HEK293T (cell line): Measurements from ENCODE around the gene LTA.

Experiments
- CTCF ChIA-PET: fragments of 350-600 bp; formaldehyde crosslinking; extraction: SDS; loops from one replicate; lab custom pipeline; 2021; ENCODE audit warnings: antibody characterized with exemption, inconsistent platforms; lab: Yijun Ruan, JAX
- POLR2A ChIA-PET: fragments of 350-600 bp; formaldehyde crosslinking; extraction: SDS; loops from one replicate; lab custom pipeline; 2020; ENCODE audit warnings: antibody characterized with exemption, inconsistent platforms; lab: Yijun Ruan, JAX
- DNase-seq: peaks from one replicate; pipeline ENCODE4 v3.0.0; 2012; ENCODE audit warnings: mixed read lengths; ENCODE audit errors: extremely low spot score
- ARNT ChIP-seq: fragments of 450-650 bp; IDR thresholded peaks from 2 replicates; pipeline ENCODE4 v1.6.1; 2017; ENCODE audit warnings: mild to moderate bottlenecking
- BHLHE40 ChIP-seq: fragments of 450-650 bp; IDR thresholded peaks from 2 replicates; pipeline ENCODE4 v1.6.1; 2016; ENCODE audit warnings: mild to moderate bottlenecking, moderate library complexity, borderline replicate concordance
- CTBP1 ChIP-seq: fragments of 450-650 bp; IDR thresholded peaks from 2 replicates; pipeline ENCODE4 v1.6.1; 2016; ENCODE audit warnings: borderline replicate concordance
- ELF4 ChIP-seq: fragments of 450-650 bp; IDR thresholded peaks from 2 replicates; pipeline ENCODE4 v1.6.1; 2017; ENCODE audit warnings: antibody characterized with exemption
- FOXA1 ChIP-seq: fragments of 450-650 bp; IDR thresholded peaks from 2 replicates; pipeline ENCODE4 v1.6.1; 2016; ENCODE audit warnings: mild to moderate bottlenecking
- FOXK2 ChIP-seq: fragments of 450-650 bp; IDR thresholded peaks from 2 replicates; pipeline ENCODE4 v1.6.1; 2016; ENCODE audit warnings: mild to moderate bottlenecking
- FOXM1 ChIP-seq: fragments of 450-650 bp; IDR thresholded peaks from 2 replicates; pipeline ENCODE4 v1.6.1; 2017; ENCODE audit warnings: mild to moderate bottlenecking, borderline replicate concordance
- HDGF ChIP-seq: fragments of 450-650 bp; IDR thresholded peaks from 2 replicates; pipeline ENCODE4 v1.6.1; 2017; ENCODE audit warnings: antibody characterized with exemption, borderline replicate concordance
- L3MBTL2 ChIP-seq: fragments of 450-650 bp; conservative IDR thresholded peaks from 2 replicates; pipeline ENCODE4 v1.6.1; 2016; ENCODE audit warnings: mild to moderate bottlenecking
- LEF1 ChIP-seq: fragments of 450-650 bp; IDR thresholded peaks from 2 replicates; pipeline ENCODE4 v1.6.1; 2017; ENCODE audit warnings: mild to moderate bottlenecking, borderline replicate concordance
- NFRKB ChIP-seq: fragments of 450-650 bp; IDR thresholded peaks from 2 replicates; pipeline ENCODE4 v1.6.1; 2016; ENCODE audit warnings: mild to moderate bottlenecking, moderate library complexity
- SP1 ChIP-seq: fragments of 450-650 bp; IDR thresholded peaks from 2 replicates; pipeline ENCODE4 v1.6.1; 2017
- SUZ12 ChIP-seq: fragments of 450-650 bp; IDR thresholded peaks from 2 replicates; pipeline ENCODE4 v1.6.1; 2016; ENCODE audit warnings: mild to moderate bottlenecking
- TARDBP ChIP-seq: fragments of 450-650 bp; IDR thresholded peaks from 2 replicates; pipeline ENCODE4 v1.6.1; 2016
- ZNF384 ChIP-seq: fragments of 450-650 bp; IDR thresholded peaks from 2 replicates; pipeline ENCODE4 v1.6.1; 2016
- TF ChIP-seq, protein P1 (sequence below): fragments of 450-650 bp; IDR thresholded peaks from 2 replicates; pipeline ENCODE4 v1.6.1; 2016

The LTA gene

DNA sequence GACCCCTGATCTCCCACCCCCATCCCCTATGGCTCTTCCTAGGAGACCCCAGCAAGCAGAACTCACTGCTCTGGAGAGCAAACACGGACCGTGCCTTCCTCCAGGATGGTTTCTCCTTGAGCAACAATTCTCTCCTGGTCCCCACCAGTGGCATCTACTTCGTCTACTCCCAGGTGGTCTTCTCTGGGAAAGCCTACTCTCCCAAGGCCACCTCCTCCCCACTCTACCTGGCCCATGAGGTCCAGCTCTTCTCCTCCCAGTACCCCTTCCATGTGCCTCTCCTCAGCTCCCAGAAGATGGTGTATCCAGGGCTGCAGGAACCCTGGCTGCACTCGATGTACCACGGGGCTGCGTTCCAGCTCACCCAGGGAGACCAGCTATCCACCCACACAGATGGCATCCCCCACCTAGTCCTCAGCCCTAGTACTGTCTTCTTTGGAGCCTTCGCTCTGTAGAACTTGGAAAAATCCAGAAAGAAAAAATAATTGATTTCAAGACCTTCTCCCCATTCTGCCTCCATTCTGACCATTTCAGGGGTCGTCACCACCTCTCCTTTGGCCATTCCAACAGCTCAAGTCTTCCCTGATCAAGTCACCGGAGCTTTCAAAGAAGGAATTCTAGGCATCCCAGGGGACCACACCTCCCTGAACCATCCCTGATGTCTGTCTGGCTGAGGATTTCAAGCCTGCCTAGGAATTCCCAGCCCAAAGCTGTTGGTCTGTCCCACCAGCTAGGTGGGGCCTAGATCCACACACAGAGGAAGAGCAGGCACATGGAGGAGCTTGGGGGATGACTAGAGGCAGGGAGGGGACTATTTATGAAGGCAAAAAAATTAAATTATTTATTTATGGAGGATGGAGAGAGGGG is 1.4 kb downstream of the LTA start:
- TF ChIP-seq SUZ12 (no peak), ARNT (no peak), HDGF (no peak), ELF4 (no peak), L3MBTL2 (no peak), LEF1 (no peak), TARDBP (no peak), BHLHE40 (no peak)
- TF ChIP-seq, protein P1, sequence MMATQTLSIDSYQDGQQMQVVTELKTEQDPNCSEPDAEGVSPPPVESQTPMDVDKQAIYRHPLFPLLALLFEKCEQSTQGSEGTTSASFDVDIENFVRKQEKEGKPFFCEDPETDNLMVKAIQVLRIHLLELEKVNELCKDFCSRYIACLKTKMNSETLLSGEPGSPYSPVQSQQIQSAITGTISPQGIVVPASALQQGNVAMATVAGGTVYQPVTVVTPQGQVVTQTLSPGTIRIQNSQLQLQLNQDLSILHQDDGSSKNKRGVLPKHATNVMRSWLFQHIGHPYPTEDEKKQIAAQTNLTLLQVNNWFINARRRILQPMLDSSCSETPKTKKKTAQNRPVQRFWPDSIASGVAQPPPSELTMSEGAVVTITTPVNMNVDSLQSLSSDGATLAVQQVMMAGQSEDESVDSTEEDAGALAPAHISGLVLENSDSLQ: no peak
- POLR2A ChIA-PET: interaction anchor here (0.9 to 3.2 kb wide), 3 partner anchors 10 to 32 kb away, joined by 3 to 13 read pairs (median 3); partner anchors contain the start of gene DDX39B
- CTCF ChIA-PET: interaction anchor here (0.8 to 13.5 kb wide), 3 partner anchors 10 to 23 kb away, joined by 3 to 149 read pairs (median 4); partner anchors contain the start of gene NCR3

DNA sequence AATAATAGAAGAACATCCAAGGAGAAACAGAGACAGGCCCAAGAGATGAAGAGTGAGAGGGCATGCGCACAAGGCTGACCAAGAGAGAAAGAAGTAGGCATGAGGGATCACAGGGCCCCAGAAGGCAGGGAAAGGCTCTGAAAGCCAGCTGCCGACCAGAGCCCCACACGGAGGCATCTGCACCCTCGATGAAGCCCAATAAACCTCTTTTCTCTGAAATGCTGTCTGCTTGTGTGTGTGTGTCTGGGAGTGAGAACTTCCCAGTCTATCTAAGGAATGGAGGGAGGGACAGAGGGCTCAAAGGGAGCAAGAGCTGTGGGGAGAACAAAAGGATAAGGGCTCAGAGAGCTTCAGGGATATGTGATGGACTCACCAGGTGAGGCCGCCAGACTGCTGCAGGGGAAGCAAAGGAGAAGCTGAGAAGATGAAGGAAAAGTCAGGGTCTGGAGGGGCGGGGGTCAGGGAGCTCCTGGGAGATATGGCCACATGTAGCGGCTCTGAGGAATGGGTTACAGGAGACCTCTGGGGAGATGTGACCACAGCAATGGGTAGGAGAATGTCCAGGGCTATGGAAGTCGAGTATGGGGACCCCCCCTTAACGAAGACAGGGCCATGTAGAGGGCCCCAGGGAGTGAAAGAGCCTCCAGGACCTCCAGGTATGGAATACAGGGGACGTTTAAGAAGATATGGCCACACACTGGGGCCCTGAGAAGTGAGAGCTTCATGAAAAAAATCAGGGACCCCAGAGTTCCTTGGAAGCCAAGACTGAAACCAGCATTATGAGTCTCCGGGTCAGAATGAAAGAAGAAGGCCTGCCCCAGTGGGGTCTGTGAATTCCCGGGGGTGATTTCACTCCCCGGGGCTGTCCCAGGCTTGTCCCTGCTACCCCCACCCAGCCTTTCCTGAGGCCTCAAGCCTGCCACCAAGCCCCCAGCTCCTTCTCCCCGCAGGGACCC is 2.3 kb downstream of the LTA start:
- TF ChIP-seq TARDBP (no peak), BHLHE40 (no peak), FOXK2 (no peak), LEF1 (no peak)
- POLR2A ChIA-PET: interaction anchor here (0.8 to 3.2 kb wide), 4 partner anchors 9 to 33 kb away, joined by 3 to 13 read pairs (median 3); partner anchors contain the start of gene DDX39B
- CTCF ChIA-PET: interaction anchor here (0.8 to 13.5 kb wide), 4 partner anchors 9 to 23 kb away, joined by 3 to 149 read pairs (median 6); partner anchors contain the start of genes LST1 and NCR3
- no peak for DNase-seq

More for the DNA sequence above, 1.4 kb downstream of the LTA start:
- no peak for DNase-seq

DNA sequence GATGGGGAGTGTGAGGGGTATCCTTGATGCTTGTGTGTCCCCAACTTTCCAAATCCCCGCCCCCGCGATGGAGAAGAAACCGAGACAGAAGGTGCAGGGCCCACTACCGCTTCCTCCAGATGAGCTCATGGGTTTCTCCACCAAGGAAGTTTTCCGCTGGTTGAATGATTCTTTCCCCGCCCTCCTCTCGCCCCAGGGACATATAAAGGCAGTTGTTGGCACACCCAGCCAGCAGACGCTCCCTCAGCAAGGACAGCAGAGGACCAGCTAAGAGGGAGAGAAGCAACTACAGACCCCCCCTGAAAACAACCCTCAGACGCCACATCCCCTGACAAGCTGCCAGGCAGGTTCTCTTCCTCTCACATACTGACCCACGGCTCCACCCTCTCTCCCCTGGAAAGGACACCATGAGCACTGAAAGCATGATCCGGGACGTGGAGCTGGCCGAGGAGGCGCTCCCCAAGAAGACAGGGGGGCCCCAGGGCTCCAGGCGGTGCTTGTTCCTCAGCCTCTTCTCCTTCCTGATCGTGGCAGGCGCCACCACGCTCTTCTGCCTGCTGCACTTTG is 3.3 kb downstream of the LTA start, which contains the start of gene TNF:
Gene TNF (plus strand): TSS at position 231 of the 567 bp plus-strand sequence. CDS start 177 bp downstream, at position 408.
- ChIA-PET CTCF (interaction anchor here (1.6 to 13.5 kb wide), 2 partner anchors 12 to 21 kb away, joined by 8 to 149 read pairs; partner anchors contain the start of genes LST1 and NCR3), POLR2A (interaction anchor here (3.2 kb wide), 1 partner anchor 34 kb away, joined by 13 read pairs; the partner anchor contains the start of gene DDX39B)
- no peak for DNase-seq
- no peak for TF ChIP-seq HDGF
- TF ChIP-seq ZNF384: no peak
- TF ChIP-seq, protein P1: no peak
- no peak for TF ChIP-seq FOXK2
- no peak for TF ChIP-seq CTBP1
- no peak for TF ChIP-seq NFRKB
- TF ChIP-seq SP1: no peak
- TF ChIP-seq L3MBTL2: no peak
- TF ChIP-seq BHLHE40: no peak
- TF ChIP-seq FOXA1: no peak
- TF ChIP-seq SUZ12: no peak
- no peak for TF ChIP-seq TARDBP
- TF ChIP-seq FOXM1: no peak
- no peak for TF ChIP-seq ARNT
- no peak for TF ChIP-seq LEF1
- TF ChIP-seq ELF4: no peak

DNA sequence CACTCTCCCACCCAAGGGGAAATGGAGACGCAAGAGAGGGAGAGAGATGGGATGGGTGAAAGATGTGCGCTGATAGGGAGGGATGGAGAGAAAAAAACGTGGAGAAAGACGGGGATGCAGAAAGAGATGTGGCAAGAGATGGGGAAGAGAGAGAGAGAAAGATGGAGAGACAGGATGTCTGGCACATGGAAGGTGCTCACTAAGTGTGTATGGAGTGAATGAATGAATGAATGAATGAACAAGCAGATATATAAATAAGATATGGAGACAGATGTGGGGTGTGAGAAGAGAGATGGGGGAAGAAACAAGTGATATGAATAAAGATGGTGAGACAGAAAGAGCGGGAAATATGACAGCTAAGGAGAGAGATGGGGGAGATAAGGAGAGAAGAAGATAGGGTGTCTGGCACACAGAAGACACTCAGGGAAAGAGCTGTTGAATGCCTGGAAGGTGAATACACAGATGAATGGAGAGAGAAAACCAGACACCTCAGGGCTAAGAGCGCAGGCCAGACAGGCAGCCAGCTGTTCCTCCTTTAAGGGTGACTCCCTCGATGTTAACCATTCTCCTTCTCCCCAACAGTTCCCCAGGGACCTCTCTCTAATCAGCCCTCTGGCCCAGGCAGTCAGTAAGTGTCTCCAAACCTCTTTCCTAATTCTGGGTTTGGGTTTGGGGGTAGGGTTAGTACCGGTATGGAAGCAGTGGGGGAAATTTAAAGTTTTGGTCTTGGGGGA is 4.0 kb downstream of the LTA start:
- TF ChIP-seq FOXA1 (no peak), TARDBP (no peak), ZNF384 (no peak), FOXM1 (no peak), BHLHE40 (no peak), NFRKB (no peak), ARNT (no peak), ELF4 (no peak), FOXK2 (no peak), CTBP1 (no peak)
- POLR2A ChIA-PET: interaction anchor here (0.6 to 3.2 kb wide), 4 partner anchors 9 to 34 kb away, joined by 3 to 13 read pairs (median 3); partner anchors contain the start of genes DDX39B and NFKBIL1
- CTCF ChIA-PET: interaction anchor here (0.6 to 13.5 kb wide), 4 partner anchors 11 to 1165 kb away, joined by 3 to 149 read pairs (median 7); partner anchors contain the start of genes LST1 and NCR3
- DNase-seq: no peak

DNA sequence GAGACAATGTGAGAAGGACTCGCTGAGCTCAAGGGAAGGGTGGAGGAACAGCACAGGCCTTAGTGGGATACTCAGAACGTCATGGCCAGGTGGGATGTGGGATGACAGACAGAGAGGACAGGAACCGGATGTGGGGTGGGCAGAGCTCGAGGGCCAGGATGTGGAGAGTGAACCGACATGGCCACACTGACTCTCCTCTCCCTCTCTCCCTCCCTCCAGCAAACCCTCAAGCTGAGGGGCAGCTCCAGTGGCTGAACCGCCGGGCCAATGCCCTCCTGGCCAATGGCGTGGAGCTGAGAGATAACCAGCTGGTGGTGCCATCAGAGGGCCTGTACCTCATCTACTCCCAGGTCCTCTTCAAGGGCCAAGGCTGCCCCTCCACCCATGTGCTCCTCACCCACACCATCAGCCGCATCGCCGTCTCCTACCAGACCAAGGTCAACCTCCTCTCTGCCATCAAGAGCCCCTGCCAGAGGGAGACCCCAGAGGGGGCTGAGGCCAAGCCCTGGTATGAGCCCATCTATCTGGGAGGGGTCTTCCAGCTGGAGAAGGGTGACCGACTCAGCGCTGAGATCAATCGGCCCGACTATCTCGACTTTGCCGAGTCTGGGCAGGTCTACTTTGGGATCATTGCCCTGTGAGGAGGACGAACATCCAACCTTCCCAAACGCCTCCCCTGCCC is 4.9 kb downstream of the LTA start:
- DNase-seq: no peak
- CTCF ChIA-PET: interaction anchor here (0.5 to 13.5 kb wide), 5 partner anchors 9 to 1166 kb away, joined by 3 to 149 read pairs (median 4); partner anchors contain the start of genes LST1 and NCR3
- POLR2A ChIA-PET: interaction anchor here (0.6 to 1.0 kb wide), 2 partner anchors 8 to 30 kb away, joined by 3 read pairs; partner anchors contain the start of gene NFKBIL1
- TF ChIP-seq BHLHE40: no peak
- no peak for TF ChIP-seq CTBP1
- TF ChIP-seq ZNF384: no peak
